AG09309 (cell line): ENCODE results near the gene TMEM151A.

Experiments used
- DNase-seq: peaks from one replicate; pipeline ENCODE4 v3.0.0-alpha.2; 2010; ENCODE audit warnings: low read depth
- H3K4me3 ChIP-seq: 2 replicates; pipeline ENCODE4 v1.5.1; 2011; ENCODE audit warnings: mild to moderate bottlenecking, low read depth, low read length, moderate library complexity; ENCODE audit not compliant: control insufficient read depth
- TF ChIP-seq, protein P1 (sequence below): IDR thresholded peaks from 2 replicates; pipeline ENCODE4 v1.5.1; 2011; ENCODE audit warnings: mild to moderate bottlenecking, low read depth, low read length, inconsistent platforms; ENCODE audit not compliant: insufficient read depth, control insufficient read depth; ENCODE audit errors: missing control alignments

TMEM151A gene

DNA sequence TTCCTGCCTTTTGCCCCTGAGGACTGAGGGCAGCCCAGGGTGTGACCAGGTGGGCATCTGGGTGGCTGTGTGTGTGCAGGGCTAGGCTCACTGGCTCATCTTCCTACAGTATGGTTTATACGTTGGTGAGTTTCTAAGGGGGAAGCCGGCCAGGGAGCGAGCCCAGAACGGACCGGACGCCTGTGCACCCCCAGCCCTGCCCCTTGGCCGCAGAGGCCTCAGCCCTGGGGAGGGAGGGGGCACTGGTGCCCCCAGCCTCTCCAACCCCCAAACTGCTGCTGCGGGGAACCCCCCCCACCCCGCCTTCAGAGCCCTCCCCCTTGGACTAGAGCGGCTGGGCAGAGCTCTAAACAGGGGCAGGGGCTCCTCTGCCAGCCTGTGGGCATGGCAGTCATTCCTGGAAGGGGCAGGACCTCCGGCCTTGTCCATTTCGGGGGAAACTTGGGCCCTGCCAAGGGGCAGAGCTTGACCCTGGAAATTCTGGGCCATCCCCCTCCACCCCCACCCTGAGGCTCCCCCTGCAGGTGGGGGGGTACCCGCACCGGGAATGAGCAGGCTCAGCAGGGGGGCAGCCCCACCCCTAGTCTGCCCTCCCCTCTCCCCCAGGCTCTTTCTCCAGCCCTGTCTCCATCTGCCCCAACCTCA lies 8.1 kb upstream of the TMEM151A start:
- TF ChIP-seq, protein P1, sequence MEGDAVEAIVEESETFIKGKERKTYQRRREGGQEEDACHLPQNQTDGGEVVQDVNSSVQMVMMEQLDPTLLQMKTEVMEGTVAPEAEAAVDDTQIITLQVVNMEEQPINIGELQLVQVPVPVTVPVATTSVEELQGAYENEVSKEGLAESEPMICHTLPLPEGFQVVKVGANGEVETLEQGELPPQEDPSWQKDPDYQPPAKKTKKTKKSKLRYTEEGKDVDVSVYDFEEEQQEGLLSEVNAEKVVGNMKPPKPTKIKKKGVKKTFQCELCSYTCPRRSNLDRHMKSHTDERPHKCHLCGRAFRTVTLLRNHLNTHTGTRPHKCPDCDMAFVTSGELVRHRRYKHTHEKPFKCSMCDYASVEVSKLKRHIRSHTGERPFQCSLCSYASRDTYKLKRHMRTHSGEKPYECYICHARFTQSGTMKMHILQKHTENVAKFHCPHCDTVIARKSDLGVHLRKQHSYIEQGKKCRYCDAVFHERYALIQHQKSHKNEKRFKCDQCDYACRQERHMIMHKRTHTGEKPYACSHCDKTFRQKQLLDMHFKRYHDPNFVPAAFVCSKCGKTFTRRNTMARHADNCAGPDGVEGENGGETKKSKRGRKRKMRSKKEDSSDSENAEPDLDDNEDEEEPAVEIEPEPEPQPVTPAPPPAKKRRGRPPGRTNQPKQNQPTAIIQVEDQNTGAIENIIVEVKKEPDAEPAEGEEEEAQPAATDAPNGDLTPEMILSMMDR = no peak
- DNase-seq = no peak
- no peak overlapping the region for H3K4me3 ChIP-seq

- TF ChIP-seq, protein P1 = no peak
- no peak for DNase-seq
These were observed 7.1 kb upstream of the TMEM151A start for GRCh38 chr11:66284526-66285078.

GRCh38 chr11:66285250-66285947 lies 6.3 kb upstream of the TMEM151A start:
- DNase-seq = no peak
- TF ChIP-seq, protein P1 = no peak

More at GRCh38 chr11:66284526-66285078, 7.1 kb upstream of the TMEM151A start:
- H3K4me3 ChIP-seq = no peak overlapping the region

DNA sequence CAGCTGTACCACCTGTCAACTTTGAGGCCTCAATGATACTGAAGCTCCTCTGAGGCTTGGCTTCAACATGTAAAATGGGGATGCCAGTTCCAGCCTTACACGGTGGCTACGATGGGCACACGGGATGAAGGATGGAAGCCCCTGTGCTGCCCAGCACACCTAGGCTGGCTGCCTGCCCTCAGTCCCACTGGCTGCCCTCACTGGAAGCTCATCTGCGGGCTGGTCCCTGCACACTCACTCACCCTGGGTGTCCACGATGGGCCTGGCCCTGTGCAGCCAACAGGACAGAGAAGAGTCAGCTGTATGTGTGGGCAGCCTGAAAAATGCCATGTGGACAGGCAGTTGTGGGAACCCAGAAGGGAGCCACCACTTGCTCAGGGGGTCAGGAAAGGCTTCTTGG lies 5.0 kb upstream of the TMEM151A start:
- H3K4me3 ChIP-seq = no peak overlapping the region
- no peak for DNase-seq
- TF ChIP-seq, protein P1 = no peak

More at GRCh38 chr11:66285250-66285947, 6.3 kb upstream of the TMEM151A start:
- H3K4me3 ChIP-seq = no peak overlapping the region

GRCh38 chr11:66287211-66287888 lies 4.3 kb upstream of the TMEM151A start:
- H3K4me3 ChIP-seq = peak overlapping the region; percentile 76
- DNase-seq = no peak
- TF ChIP-seq, protein P1 = no peak

DNA sequence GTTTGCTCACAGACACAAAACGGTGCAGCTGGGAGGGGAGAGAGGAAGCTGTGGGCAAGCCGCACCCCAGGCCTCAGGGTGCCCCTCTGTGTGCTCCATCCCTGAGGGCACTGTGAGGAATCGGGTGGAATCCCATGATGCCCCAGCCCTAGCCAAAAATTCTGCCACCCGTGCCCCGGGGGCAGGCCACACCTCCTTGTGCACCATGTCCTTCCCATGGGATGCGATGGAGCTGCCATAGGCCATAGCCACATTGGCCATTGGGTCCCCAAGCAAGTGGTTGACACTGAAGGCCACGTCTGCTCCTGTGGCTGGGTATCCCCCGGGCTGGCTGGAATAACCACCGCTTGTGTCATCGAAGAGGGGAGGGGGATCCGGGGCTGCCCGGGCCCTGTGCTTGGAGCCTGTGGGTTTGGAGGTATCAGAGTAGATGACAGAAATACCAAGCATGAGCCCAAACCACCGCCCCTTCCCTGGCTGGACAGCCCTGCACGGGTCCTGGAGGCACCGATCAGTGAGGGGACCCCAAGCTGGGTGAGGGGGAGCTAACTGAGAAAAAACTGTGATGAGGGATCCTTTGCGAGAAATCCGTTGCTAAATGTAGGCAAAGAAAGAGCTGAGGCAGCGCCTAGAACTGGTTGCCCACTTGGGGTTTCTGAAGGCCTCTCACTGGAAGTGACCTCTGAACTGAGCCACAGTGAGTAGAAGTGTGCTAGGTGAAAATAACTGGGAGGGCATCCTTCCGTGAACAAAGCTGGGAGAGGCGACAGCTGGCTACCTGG lies 3.6 kb upstream of the TMEM151A start:
- DNase-seq = no peak
- TF ChIP-seq, protein P1 = no peak
- H3K4me3 ChIP-seq = peak overlapping the region; percentile 76
